Aorta (tissue), 5 donors: ENCODE data around the gene DENND1A. TPM values are rescaled to one million over a fixed set of nuclear protein-coding genes. Genes with fewer than 3 reads are reported as not detected.

Experiments
- ATAC-seq: fragments of 200-7000 bp; cut with Tn5 transposase; one replicate; pipeline ENCODE4 v1.9.1; 2022; ENCODE audit warnings: moderate library complexity; ENCODE audit not compliant: low FRiP score
- DNase-seq, 2 donors: peaks; one replicate each; pipeline ENCODE4 v3.0.0-alpha.2; 2020
- H3K27ac ChIP-seq, 2 donors: one replicate each; pipeline ENCODE4 v1.5.1; 2013; ENCODE audit warnings: low read length in 2 of 2, mild to moderate bottlenecking in 2 of 2, moderate library complexity in 2 of 2, control low read depth in 1 of 2, inconsistent platforms in 1 of 2, low read depth in 1 of 2
- H3K27me3 ChIP-seq, 2 donors: one replicate each; pipeline ENCODE4 v1.6.1; 2013; ENCODE audit warnings: control low read depth in 1 of 2, low read length in 1 of 2, mild to moderate bottlenecking in 1 of 2, moderate library complexity in 1 of 2; ENCODE audit not compliant: insufficient read depth in 2 of 2, control insufficient read depth in 1 of 2
- H3K36me3 ChIP-seq, 2 donors: one replicate each; pipeline ENCODE4 v1.6.1; 2013; ENCODE audit warnings: control low read depth in 1 of 2, low read length in 1 of 2, mild to moderate bottlenecking in 1 of 2; ENCODE audit not compliant: insufficient read depth in 2 of 2, control insufficient read depth in 1 of 2
- H3K4me1 ChIP-seq, 2 donors: one replicate each; pipeline ENCODE4 v1.6.1; 2013; ENCODE audit warnings: low read length in 2 of 2, control low read depth in 1 of 2, mild to moderate bottlenecking in 1 of 2, moderate library complexity in 1 of 2; ENCODE audit not compliant: insufficient read depth in 2 of 2, control insufficient read depth in 1 of 2
- H3K4me3 ChIP-seq, 2 donors: one replicate each; pipeline ENCODE4 v1.5.1; 2013; ENCODE audit warnings: low read length in 2 of 2, control low read depth in 1 of 2, mild to moderate bottlenecking in 1 of 2
- H3K9me3 ChIP-seq: one replicate; pipeline ENCODE4 v1.6.1; 2013; ENCODE audit warnings: mild to moderate bottlenecking, low read length; ENCODE audit not compliant: control insufficient read depth
- WGBS, 2 donors: extraction: QIAGEN DNeasy Blood & Tissue Kit; methylation state at CpG; one replicate each; pipeline ENCODE4 v1.1.7; 2013; 5-methylcytosine and 5-hydroxymethylcytosine counted together
- intact Hi-C, 2 donors: fragments of 100-400 bp; cut with DNase I; formaldehyde crosslinking; loops; one replicate each; pipeline versions ENCODE4 v1.14.2 to v1.15.0; 2022
- polyA plus RNA-seq, 2 donors: library from polyadenylated mRNA; stranded (reverse); fragments of 200-250 nt; gene quantifications; one replicate each; pipeline ENCODE4 v1.2.3, GENCODE V29; 2013
- total RNA-seq, 2 donors: library from RNA; stranded (reverse); fragmentation: NEBNext Ultra II Directional; extraction: Animal tissue kit (Norgen Biotek cat#: 25700); gene quantifications; one replicate each; pipeline ENCODE4 v1.2.1, GENCODE V29; 2021
- donor health status: healthy with polysubstance abuse.
- donor health status: Bipolar disorder and iron deficiency.
- donor health status: DM: no; HTN: no; CAD: no.
- donor health status: DM: no; HTN: no; CAD: no.
- donor health status: DM: yes; HTN: yes; CAD: no.

The DENND1A gene
- total and polyA plus RNA-seq, 4 donors: 6.9 to 31.4 (median 15.3) TPM

DNA sequence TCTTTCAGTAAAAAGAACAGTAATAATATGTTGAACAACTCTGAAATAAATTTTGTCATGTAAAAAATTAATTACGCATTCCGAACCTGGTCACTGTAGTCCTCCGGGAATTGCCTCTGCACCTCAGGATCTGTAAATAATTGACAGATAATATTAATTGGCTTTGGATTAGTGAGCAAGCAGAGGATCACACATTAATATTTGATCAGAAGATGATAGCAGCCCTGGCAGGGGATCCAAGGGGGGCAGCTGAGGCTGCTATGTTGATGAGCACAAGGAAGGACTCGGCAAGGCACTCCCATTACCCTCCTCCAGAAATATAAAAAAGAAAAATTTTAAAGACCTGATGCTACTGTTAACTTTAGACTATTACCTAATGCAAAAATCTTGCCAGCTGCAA, 137.4 kb downstream of the DENND1A start:
- Histone ChIP-seq H3K9me3 (no peaks in the 10 kb centered on the region), H3K27me3 (no peaks in the 10 kb centered on the region), H3K4me1 (no peaks in the 10 kb centered on the region), H3K27ac (no peak overlapping the region), H3K36me3 (no peaks in the 10 kb centered on the region), H3K4me3 (no peak overlapping the region)
- DNase-seq: no peak
- intact Hi-C loops: no loop called here
- no peak for ATAC-seq
- WGBS, 2 donors: 88 to 92% methylated on average over 4 of the region's 4 CpGs

DNA sequence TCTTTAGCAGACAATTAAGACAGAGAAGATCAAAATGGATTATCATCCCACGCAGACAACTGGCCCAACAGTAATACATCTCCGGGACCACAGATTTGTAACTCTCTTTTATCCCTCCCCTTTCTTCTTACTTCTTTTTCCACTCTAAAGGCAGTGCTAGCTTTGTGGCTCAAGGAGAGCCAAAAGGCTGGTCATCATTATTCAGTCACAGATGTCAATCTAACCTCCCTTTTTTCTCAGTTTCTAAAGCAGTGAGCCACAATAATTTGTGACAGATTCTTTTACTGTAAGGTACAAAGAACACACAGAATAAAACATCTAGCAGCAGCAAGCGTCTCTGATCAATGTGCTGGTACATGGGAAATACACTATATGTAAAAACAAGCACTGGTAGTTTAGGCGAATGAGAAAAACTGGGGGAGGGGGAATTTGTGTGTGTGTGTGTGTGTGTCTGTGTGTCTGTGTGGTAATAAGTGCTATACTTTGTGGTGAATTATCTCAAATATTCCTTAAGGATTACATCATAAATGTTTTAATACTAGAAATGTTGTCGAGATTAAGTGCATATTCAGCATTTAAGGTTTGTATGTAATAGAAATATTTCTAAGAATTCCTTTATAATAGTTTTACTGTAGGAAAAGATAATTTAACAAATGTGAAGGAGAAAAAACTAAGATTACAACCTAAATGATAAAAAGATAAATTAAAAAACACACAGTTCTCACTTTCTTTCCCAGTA, 140.2 kb downstream of the DENND1A start:
- Histone ChIP-seq H3K4me1 (no peaks in the 10 kb centered on the region), H3K36me3 (no peaks in the 10 kb centered on the region), H3K27ac (no peak overlapping the region), H3K9me3 (no peaks in the 10 kb centered on the region), H3K27me3 (no peaks in the 10 kb centered on the region), H3K4me3 (no peak overlapping the region)
- WGBS, 2 donors: 95 to 96% methylated on average over 5 of the region's 5 CpGs
- no peak for DNase-seq
- intact Hi-C loops: no loop called here
- no peak for ATAC-seq

DNA sequence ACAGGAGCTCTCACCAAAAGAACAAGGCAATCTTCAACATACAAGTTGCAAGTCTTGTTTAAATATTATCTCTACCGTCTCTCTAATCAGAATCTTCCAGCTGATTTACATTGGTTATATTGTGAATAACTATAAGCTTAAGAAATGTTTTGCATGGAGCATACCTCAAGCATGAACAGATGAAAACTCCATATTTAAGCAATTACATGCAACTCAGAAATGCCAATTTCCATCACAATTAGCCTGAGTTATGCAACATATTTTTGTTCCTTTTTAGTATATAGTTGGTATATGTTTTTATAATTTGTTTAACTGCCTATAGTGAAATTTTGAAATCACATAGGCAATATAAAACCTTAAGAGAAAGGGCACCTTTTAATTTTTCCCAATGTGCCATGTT, 142.5 kb downstream of the DENND1A start:
- DNase-seq: no peak

DNA sequence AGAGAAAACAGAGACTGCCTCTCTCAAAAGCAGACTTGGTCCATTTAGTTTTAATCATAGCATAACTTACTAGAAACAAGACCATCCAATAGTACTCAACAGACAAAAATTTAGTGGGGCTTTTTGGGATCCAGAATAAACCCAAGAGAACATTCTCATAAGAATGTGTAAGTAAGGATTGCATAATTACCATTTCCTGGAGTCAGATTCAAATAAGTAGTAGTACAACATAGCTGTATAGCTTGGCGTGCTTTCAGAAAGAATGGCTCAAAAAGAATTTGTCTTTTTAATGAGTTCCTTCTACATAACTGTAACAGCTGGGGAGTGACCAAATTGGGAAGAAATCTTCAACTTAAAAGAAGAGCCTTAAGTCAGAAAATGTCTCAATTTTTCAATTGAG, 145.4 kb downstream of the DENND1A start:
- intact Hi-C loops: no loop called here
- Histone ChIP-seq H3K27ac (no peak overlapping the region), H3K27me3 (no peaks in the 10 kb centered on the region), H3K4me3 (no peak overlapping the region), H3K36me3 (no peaks in the 10 kb centered on the region), H3K9me3 (no peaks in the 10 kb centered on the region), H3K4me1 (no peaks in the 10 kb centered on the region)
- WGBS, 2 donors: 95 to 96% methylated on average over 1 of the region's 1 CpG
- DNase-seq (no peak), ATAC-seq (no peak)

More for the DNA sequence above, 142.5 kb downstream of the DENND1A start:
- Histone ChIP-seq H3K4me3 (no peak overlapping the region), H3K4me1 (no peaks in the 10 kb centered on the region), H3K27me3 (no peaks in the 10 kb centered on the region), H3K9me3 (no peaks in the 10 kb centered on the region), H3K36me3 (no peaks in the 10 kb centered on the region), H3K27ac (no peak overlapping the region)
- ATAC-seq: no peak
- intact Hi-C loops: no loop called here
- WGBS, 2 donors: 91 to 94% methylated on average over 1 of the region's 1 CpG

DNA sequence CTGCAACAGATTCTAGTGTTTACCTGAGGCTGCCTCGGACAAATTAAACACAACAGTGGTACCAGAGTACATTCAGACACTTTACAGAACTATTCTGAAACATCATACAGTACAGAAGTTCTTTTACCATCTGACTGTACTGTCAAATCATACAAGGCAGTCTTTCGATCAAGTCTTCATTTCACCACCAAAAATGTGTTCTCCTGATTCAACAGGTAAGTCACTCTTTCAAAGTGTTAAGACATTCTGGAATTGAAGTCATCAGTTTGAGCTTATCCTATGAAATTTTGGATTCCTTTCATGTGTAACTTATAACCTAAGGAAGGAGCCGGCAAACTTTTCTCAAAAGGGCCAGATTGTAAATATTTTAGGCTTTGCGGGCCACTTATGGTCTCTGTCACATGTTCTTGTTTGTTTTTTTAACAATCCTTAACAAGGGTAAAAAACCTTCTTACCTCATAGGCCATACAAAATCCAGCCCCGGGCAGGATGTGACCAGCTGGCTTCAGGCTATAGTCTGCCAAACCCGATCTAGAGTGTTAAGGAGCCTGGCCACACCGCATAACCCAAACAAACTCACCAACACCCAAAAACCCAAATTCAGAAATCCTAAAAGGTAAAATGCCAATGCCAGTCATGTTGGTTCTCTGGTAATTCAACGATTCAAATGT, 151.6 kb downstream of the DENND1A start:
- intact Hi-C loops: no loop called here
- H3K4me1 ChIP-seq: no peaks in the 10 kb centered on the region
- H3K27me3 ChIP-seq: no peaks in the 10 kb centered on the region
- H3K9me3 ChIP-seq: no peaks in the 10 kb centered on the region
- ATAC-seq: no peak
- no peak overlapping the region for H3K27ac ChIP-seq
- 89 to 92% methylated on average over 8 of the region's 8 CpGs for WGBS, 2 donors
- no peak overlapping the region for H3K4me3 ChIP-seq
- no peak for DNase-seq
- no peaks in the 10 kb centered on the region for H3K36me3 ChIP-seq

DNA sequence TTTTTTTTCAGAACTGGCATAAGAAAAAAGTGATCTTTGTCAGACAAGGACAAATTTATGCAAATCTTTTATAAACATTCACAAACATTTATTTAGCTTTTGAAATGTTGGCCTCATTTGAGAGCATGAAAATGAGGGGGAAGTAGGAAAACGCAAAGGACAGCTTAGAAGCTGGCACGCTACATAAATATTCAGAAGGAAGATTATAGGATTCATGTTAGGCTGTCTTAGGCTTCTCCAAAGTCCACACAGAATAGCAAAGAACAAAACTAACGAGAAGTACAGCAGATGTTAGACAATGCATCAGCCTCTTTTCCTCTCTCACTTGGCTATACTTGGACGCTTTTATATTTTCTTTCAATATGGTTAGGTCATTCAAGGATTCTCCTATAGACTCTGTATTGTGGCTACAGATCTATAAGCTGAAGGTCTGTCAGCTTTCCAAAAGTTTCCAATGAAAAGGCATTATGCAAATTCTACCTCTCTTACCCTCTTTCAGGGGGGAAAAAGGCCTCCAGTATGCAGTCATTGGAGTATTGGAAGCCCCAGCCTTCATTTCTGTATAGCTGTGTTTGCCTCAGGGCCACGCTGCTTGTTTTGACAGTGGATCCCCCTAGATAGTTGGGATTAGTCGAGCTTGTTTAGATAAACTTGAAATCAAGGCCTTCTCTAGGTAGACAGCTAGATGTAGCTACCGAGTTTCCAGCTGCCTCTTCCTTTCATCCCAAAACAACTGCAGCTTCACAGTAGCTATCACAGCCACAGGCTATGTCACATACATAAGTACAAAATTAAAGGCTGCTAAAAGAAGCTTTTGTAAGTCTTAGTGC, 153.0 kb downstream of the DENND1A start:
- intact Hi-C loops: no loop called here
- 88 to 92% methylated on average over 7 of the region's 7 CpGs for WGBS, 2 donors
- no peak for ATAC-seq

GRCh38 chr9:123775289-123776284, 154.3 kb downstream of the DENND1A start:
- Histone ChIP-seq H3K9me3 (no peaks in the 10 kb centered on the region), H3K36me3 (no peaks in the 10 kb centered on the region), H3K4me1 (no peaks in the 10 kb centered on the region), H3K27me3 (no peaks in the 10 kb centered on the region), H3K27ac (no peak overlapping the region), H3K4me3 (no peak overlapping the region)
- no peak for DNase-seq
- intact Hi-C loops: no loop called here
- no peak for ATAC-seq
- 87 to 93% methylated on average over 8 of the region's 8 CpGs for WGBS, 2 donors

More for the DNA sequence above, 153.0 kb downstream of the DENND1A start:
- H3K36me3 ChIP-seq: no peaks in the 10 kb centered on the region
- H3K9me3 ChIP-seq: no peaks in the 10 kb centered on the region
- no peak overlapping the region for H3K4me3 ChIP-seq
- H3K4me1 ChIP-seq: no peaks in the 10 kb centered on the region
- H3K27ac ChIP-seq: no peak overlapping the region
- DNase-seq: no peak
- no peaks in the 10 kb centered on the region for H3K27me3 ChIP-seq

- Histone ChIP-seq H3K9me3 (no peaks in the 10 kb centered on the region), H3K27ac (no peak overlapping the region), H3K4me1 (no peaks in the 10 kb centered on the region), H3K36me3 (no peaks in the 10 kb centered on the region), H3K4me3 (no peak overlapping the region), H3K27me3 (no peaks in the 10 kb centered on the region)
- ATAC-seq (no peak), DNase-seq (no peak)
- 95 to 97% methylated on average over 2 of the region's 2 CpGs for WGBS, 2 donors
- intact Hi-C loops: no loop called here
Measured at GRCh38 chr9:123773783-123774182, 156.1 kb downstream of the DENND1A start.
